Neural progenitor cell (in vitro differentiated cells): ENCODE results near the gene ATP1A2.

Experiments
- CTCF ChIP-seq: fragments of 200-600 bp; sonication (generic); IDR thresholded peaks from 2 replicates; pipeline ENCODE4 v1.5.1; 2017; ENCODE audit warnings: antibody characterized with exemption, mild to moderate bottlenecking
- EZH2 ChIP-seq: fragments of 200-600 bp; sonication (generic); IDR thresholded peaks from 2 replicates; pipeline ENCODE4 v1.6.1; 2017; ENCODE audit warnings: antibody characterized with exemption, mild to moderate bottlenecking, moderate library complexity

- TF ChIP-seq CTCF = no peak
- TF ChIP-seq EZH2 = no peak
Measured at GRCh38 chr1:160188341-160188740, 72.8 kb downstream of the ATP1A2 start.
